Measurements from ENCODE around the gene GCFC2.

DNA sequence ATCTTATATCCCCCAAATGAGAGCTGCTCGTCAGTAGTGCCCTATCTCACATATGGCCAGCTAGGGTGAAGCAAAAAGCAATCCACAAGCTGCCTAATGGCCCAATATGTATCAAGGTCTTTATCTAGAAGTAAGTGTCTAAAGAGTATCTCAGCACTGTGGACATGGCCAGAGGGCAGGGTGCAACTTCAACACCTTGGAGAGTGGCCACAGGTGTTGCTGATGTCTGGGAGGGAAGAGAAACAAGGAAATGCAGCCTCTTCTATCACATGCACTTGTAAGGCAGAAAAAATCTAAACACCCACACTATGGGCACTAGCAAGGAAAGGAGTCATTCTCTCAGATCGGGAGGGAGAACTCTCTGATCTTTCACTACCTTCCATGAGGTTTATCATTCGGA is 87.8 kb downstream of the GCFC2 start:
- no peak for TF ChIP-seq EP300 (IDR thresholded peaks at IDR 0.05)
- TF ChIP-seq, protein P1, sequence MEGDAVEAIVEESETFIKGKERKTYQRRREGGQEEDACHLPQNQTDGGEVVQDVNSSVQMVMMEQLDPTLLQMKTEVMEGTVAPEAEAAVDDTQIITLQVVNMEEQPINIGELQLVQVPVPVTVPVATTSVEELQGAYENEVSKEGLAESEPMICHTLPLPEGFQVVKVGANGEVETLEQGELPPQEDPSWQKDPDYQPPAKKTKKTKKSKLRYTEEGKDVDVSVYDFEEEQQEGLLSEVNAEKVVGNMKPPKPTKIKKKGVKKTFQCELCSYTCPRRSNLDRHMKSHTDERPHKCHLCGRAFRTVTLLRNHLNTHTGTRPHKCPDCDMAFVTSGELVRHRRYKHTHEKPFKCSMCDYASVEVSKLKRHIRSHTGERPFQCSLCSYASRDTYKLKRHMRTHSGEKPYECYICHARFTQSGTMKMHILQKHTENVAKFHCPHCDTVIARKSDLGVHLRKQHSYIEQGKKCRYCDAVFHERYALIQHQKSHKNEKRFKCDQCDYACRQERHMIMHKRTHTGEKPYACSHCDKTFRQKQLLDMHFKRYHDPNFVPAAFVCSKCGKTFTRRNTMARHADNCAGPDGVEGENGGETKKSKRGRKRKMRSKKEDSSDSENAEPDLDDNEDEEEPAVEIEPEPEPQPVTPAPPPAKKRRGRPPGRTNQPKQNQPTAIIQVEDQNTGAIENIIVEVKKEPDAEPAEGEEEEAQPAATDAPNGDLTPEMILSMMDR (IDR thresholded peaks at IDR 0.05): no peak
